ENCODE measurements around the gene SCGB1C1. TPM values are rescaled to one million over a fixed set of nuclear protein-coding genes. Genes with fewer than 3 reads are reported as not detected.

The SCGB1C1 gene
- total and polyA plus RNA-seq, 2 experiments from 2014 or later = not detected

DNA sequence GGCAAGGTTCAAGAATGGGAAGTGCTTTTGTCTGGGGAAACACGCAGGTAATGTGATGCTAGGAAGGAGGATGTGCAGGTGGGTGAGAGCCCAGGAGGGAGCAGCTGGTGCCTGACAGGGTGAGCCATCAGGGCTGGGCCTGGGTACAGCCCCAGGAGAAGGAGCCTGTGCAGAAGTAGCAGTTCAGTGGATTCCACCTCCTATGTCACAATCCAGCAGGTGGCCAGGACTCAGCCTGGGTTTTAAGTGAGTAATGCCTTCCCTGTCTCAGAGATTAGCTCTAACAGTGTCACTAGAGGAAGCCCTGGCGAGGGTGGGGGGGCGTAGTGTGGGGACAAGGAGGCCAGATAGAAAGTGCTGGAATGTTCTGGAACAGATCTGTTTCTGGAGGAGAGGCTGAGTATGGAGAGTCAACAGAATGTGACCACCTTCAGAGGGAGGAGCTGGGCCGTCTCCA is 22.7 kb downstream of the SCGB1C1 start:
- Histone ChIP-seq H3K79me2 (peaks cover 9% of the 10 kb centered on the region), H3K4me3 (no peak overlapping the region), H2AFZ (no peak overlapping the region), H3K36me3 (replicated peaks; ENCODE audit: insufficient read depth, low read depth) (no peaks in the 10 kb centered on the region), H4K20me1 (ENCODE audit: insufficient read depth, poor library complexity, severe bottlenecking) (peaks cover 2% of the 10 kb centered on the region), H3K27me3 (no peaks in the 10 kb centered on the region), H3K9me2 (replicated peaks; ENCODE audit: insufficient read depth) (no peaks in the 10 kb centered on the region), H3K27ac (no peak overlapping the region), H3K4me1 (ENCODE audit: insufficient read depth) (no peaks in the 10 kb centered on the region), H3K9me3 (ENCODE audit: low read depth) (no peaks in the 10 kb centered on the region), H3K4me2 (no peak overlapping the region)
- WGBS (ENCODE audit: low lambda C conversion rate, missing lambda C conversion rate) = 96% methylated on average over 4 of the region's 4 CpGs
- TF ChIP-seq EZH2 (IDR thresholded peaks at IDR 0.05; ENCODE audit: borderline replicate concordance) = no peak
- TF ChIP-seq, protein P1, sequence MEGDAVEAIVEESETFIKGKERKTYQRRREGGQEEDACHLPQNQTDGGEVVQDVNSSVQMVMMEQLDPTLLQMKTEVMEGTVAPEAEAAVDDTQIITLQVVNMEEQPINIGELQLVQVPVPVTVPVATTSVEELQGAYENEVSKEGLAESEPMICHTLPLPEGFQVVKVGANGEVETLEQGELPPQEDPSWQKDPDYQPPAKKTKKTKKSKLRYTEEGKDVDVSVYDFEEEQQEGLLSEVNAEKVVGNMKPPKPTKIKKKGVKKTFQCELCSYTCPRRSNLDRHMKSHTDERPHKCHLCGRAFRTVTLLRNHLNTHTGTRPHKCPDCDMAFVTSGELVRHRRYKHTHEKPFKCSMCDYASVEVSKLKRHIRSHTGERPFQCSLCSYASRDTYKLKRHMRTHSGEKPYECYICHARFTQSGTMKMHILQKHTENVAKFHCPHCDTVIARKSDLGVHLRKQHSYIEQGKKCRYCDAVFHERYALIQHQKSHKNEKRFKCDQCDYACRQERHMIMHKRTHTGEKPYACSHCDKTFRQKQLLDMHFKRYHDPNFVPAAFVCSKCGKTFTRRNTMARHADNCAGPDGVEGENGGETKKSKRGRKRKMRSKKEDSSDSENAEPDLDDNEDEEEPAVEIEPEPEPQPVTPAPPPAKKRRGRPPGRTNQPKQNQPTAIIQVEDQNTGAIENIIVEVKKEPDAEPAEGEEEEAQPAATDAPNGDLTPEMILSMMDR (IDR thresholded peaks at IDR 0.05; ENCODE audit: poor library complexity) = no peak
- DNase-seq (ENCODE audit: low spot score) = no peak

DNA sequence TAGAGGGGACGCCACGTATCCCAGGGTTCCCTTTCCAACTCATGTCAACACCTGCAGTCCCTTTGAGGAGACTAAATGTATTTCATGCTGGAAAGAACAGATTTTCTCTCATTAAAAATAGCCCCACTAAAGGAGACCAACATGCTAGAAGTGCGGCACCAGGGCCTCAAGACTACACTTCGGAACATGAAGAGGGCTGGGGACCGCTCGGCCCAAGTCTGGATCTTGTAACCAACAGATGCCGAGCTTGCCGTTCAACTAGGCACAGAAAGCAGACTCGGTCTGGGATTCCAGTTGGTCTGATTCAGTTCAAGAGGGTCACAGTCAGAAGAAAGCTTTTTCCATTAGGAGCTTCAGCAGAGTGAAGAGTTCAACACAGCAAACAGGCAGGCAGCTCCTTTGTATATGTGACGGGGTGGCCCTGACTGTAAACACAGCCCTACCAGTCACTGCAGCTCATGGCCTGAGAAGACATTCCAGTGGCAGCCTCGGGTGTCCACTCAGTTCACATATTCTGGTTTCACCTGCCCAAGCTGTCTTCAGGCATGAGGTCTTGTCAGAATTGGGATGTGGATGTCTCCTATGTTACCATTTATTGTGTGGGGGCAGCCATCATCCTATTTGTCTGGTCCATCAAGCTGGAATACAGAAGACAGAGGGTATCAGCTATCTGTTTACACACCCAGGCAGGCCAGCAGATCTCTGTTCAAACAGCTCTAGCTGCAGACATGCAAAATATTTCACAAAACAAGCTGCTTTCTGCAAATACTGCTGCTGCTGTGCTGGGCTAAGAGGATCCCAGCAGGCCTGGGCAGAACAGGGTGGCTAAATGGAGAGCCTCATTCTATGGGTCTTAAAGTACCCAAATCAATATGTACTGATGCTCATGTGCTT is 23.4 kb downstream of the SCGB1C1 start:
- H4K20me1 ChIP-seq (ENCODE audit: insufficient read depth, poor library complexity, severe bottlenecking) = no peaks in the 10 kb centered on the region
- H2AFZ ChIP-seq = no peak overlapping the region
- no peaks in the 10 kb centered on the region for H3K27me3 ChIP-seq
- no peak for TF ChIP-seq EZH2phosphoT487 (IDR thresholded peaks at IDR 0.05; ENCODE audit: low read depth, severe bottlenecking, unreplicated experiment)
- TF ChIP-seq EZH2 (IDR thresholded peaks at IDR 0.05; ENCODE audit: borderline replicate concordance) = no peak
- TF ChIP-seq, protein P1 (IDR thresholded peaks at IDR 0.05; ENCODE audit: poor library complexity) = no peak
- H3K4me1 ChIP-seq (ENCODE audit: insufficient read depth) = no peaks in the 10 kb centered on the region
- H3K4me2 ChIP-seq = no peak overlapping the region
- H3K4me3 ChIP-seq = no peak overlapping the region
- peaks cover 4% of the 10 kb centered on the region for H3K79me2 ChIP-seq
- no peak for DNase-seq (ENCODE audit: low spot score)
- no peaks in the 10 kb centered on the region for H3K36me3 ChIP-seq (replicated peaks; ENCODE audit: insufficient read depth, low read depth)
- WGBS (ENCODE audit: low lambda C conversion rate, missing lambda C conversion rate) = 82% methylated on average over 11 of the region's 11 CpGs
- no peaks in the 10 kb centered on the region for H3K9me3 ChIP-seq (ENCODE audit: low read depth)
- no peaks in the 10 kb centered on the region for H3K9me2 ChIP-seq (replicated peaks; ENCODE audit: insufficient read depth)
- H3K27ac ChIP-seq = peak overlapping the region; percentile 27

DNA sequence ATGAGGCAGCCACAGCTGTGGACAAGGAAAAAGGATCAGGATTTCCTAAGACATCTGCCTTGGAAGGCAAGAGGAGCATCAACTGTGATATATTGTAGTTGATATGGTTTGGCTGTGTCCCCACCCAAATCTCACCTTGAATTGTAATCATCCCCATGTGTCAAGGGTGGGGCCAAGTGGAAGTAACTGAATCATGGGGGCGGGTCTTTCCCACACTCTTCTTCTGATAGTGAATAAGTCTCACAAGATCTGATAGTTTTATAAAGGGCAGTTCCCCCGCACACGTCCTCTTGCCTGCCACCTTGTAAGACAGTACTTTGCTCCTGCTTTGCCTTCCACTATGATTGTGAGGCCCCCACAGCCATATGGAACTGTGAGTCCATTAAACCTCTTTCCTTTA is 24.8 kb downstream of the SCGB1C1 start:
- no peaks in the 10 kb centered on the region for H3K4me1 ChIP-seq (ENCODE audit: insufficient read depth)
- no peaks in the 10 kb centered on the region for H3K9me2 ChIP-seq (replicated peaks; ENCODE audit: insufficient read depth)
- 99% methylated on average over 3 of the region's 3 CpGs for WGBS (ENCODE audit: low lambda C conversion rate, missing lambda C conversion rate)
- DNase-seq (ENCODE audit: low spot score) = no peak
- no peaks in the 10 kb centered on the region for H3K9me3 ChIP-seq (ENCODE audit: low read depth)
- H3K27me3 ChIP-seq = no peaks in the 10 kb centered on the region
- no peak overlapping the region for H2AFZ ChIP-seq
- no peaks in the 10 kb centered on the region for H3K36me3 ChIP-seq (replicated peaks; ENCODE audit: insufficient read depth, low read depth)
- no peaks in the 10 kb centered on the region for H4K20me1 ChIP-seq (ENCODE audit: insufficient read depth, poor library complexity, severe bottlenecking)
- H3K4me3 ChIP-seq = no peak overlapping the region
- H3K79me2 ChIP-seq = no peaks in the 10 kb centered on the region
- H3K27ac ChIP-seq = no peak overlapping the region
- TF ChIP-seq EZH2phosphoT487 (IDR thresholded peaks at IDR 0.05; ENCODE audit: low read depth, severe bottlenecking, unreplicated experiment) (no peak), EZH2 (IDR thresholded peaks at IDR 0.05; ENCODE audit: borderline replicate concordance) (no peak)
- TF ChIP-seq, protein P1 (IDR thresholded peaks at IDR 0.05; ENCODE audit: poor library complexity) = no peak
- H3K4me2 ChIP-seq = no peak overlapping the region

All from hepatocyte (in vitro differentiated cells).